ENCODE measurements around the gene HS3ST5.
"Not testable (repeated sequence)": the region's sequence is repeated elsewhere in the genome, so short reads cannot be mapped to it uniquely, and the experiment has no call there.

HS3ST5 gene

GRCh38 chr6:114327074-114327473 is 15.7 kb downstream of the HS3ST5 start:
- no peak for DNase-seq (ENCODE audit: low read depth)

GRCh38 chr6:114323784-114324183 is 19.0 kb downstream of the HS3ST5 start:
- no peak for DNase-seq (ENCODE audit: low read depth)

- no peak for DNase-seq (ENCODE audit: low read depth)
Observed at GRCh38 chr6:114319749-114320148, 23.1 kb downstream of the HS3ST5 start.

- no peak for DNase-seq (ENCODE audit: low read depth)
Observed at GRCh38 chr6:114315831-114316595, 26.8 kb downstream of the HS3ST5 start.

GRCh38 chr6:114313816-114314215 is 29.0 kb downstream of the HS3ST5 start:
- not testable (repeated sequence) for DNase-seq (ENCODE audit: low read depth)

GRCh38 chr6:114312931-114313330 is 29.9 kb downstream of the HS3ST5 start:
- DNase-seq (ENCODE audit: low read depth): no peak

GRCh38 chr6:114310053-114310452 is 32.8 kb downstream of the HS3ST5 start:
- no peak for DNase-seq (ENCODE audit: low read depth)

GRCh38 chr6:114304304-114304887 is 38.4 kb downstream of the HS3ST5 start:
- DNase-seq (ENCODE audit: low read depth): no peak

- DNase-seq (ENCODE audit: low read depth): no peak
Observed at GRCh38 chr6:114301596-114302219, 41.1 kb downstream of the HS3ST5 start.

- no peak for DNase-seq (ENCODE audit: low read depth)
Observed at GRCh38 chr6:114297135-114297534, 45.7 kb downstream of the HS3ST5 start.

GRCh38 chr6:114292431-114292830 is 50.4 kb downstream of the HS3ST5 start:
- DNase-seq (ENCODE audit: low read depth): no peak

- no peak for DNase-seq (ENCODE audit: low read depth)
Observed at GRCh38 chr6:114291428-114291827, 51.4 kb downstream of the HS3ST5 start.

- no peak for DNase-seq (ENCODE audit: low read depth)
Observed at GRCh38 chr6:114290864-114291263, 52.0 kb downstream of the HS3ST5 start.

GRCh38 chr6:114288701-114289495 is 53.9 kb downstream of the HS3ST5 start:
- no peak for DNase-seq (ENCODE audit: low read depth)

GRCh38 chr6:114287461-114287860 is 55.4 kb downstream of the HS3ST5 start:
- DNase-seq (ENCODE audit: low read depth): no peak

- no peak for DNase-seq (ENCODE audit: low read depth)
Observed at GRCh38 chr6:114286211-114286610, 56.6 kb downstream of the HS3ST5 start.

- DNase-seq (ENCODE audit: low read depth): no peak
Observed at GRCh38 chr6:114284281-114284680, 58.5 kb downstream of the HS3ST5 start.

GRCh38 chr6:114282292-114282691 is 60.5 kb downstream of the HS3ST5 start:
- DNase-seq (ENCODE audit: low read depth): no peak

- no peak for DNase-seq (ENCODE audit: low read depth)
Observed at GRCh38 chr6:114281496-114281895, 61.3 kb downstream of the HS3ST5 start.

- no peak for DNase-seq (ENCODE audit: low read depth)
Observed at GRCh38 chr6:114280239-114280982, 62.4 kb downstream of the HS3ST5 start.

GRCh38 chr6:114277220-114277619 is 65.6 kb downstream of the HS3ST5 start:
- no peak for DNase-seq (ENCODE audit: low read depth)

- no peak for DNase-seq (ENCODE audit: low read depth)
Observed at GRCh38 chr6:114276783-114277182, 66.0 kb downstream of the HS3ST5 start.
